HG03097 (cell line): ENCODE measurements around the gene FER.
A peak's percentile ranks its signal among the peaks of the same experiment; 100 is the strongest.

ENCODE experiments used
- ATAC-seq: cut with Tn5 transposase; IDR thresholded peaks from one replicate; pipeline ENCODE4 v1.9.1; 2021; ENCODE audit not compliant: unreplicated experiment, low FRiP score

Gene FER

GRCh38 chr5:109089191-109089590 lies 341.5 kb downstream of the FER start:
- no peak for ATAC-seq

DNA sequence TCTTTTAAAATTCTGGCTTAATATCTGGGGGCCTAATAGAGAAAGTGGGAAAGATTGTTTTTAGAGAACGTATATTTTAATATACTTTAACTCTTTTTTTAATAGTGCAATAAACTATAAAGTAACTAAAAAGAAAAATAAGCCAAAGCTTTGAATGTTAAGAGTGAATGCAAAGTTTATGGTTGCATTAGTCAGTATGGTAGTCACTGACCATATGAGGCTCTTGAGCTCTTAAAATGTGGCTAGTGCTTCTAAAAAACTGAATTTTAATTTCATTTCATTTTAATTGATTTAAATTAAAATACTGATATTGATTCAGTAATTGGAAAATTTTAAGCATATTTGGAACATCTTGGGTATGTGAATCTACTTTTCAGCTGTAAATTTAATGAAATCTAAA lies 351.4 kb downstream of the FER start:
- no peak for ATAC-seq

- no peak for ATAC-seq
Measured at GRCh38 chr5:109100971-109101370, 353.3 kb downstream of the FER start.

GRCh38 chr5:109102096-109102690 lies 354.5 kb downstream of the FER start:
- ATAC-seq = no peak

DNA sequence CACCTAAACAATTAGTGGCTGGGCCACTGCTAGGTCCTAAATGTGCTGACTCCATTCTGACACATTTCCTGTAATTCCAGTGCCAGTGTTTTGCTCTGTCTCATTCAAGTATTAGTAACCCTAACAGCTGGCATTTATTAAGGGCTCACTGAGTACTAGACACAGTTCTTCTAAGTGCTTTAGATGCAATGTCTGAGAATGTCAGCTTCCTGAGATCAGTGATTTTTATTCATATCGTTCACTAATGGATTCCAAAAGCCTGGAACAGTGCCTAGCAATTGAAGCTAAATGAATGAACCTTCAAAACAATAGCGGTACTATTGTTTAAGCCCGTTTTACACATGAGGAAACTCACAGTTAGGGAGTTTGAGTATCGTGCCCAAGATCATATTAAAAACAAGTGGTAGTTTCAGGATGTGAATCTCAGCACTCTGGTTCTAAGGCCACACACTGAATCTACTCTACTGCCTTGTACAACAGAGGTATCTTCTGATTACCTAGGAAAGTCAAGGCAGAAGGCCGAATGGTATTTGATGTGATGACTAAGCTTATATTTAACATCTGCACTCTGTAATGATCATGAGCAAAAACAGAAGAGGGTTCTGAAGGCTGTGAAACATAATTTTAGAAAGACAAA lies 358.1 kb downstream of the FER start:
- no peak for ATAC-seq

DNA sequence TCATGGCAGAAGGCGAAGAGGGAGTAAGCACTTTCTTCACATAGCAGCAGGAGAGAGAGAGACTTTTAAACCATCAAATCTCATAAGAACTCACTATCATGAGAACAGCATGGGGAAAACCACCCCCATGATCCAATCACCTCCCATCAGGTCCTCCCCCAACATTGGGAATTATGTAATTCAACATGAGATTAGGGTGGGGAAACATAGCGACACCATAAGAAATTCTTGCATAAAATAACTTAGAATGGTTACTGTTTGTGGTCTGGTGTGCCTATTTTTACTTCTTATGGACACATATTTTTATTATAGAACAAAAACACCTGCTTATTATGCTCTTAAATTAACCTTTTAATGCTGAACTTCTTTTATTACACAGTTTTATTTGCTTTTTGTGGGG lies 364.0 kb downstream of the FER start:
- no peak for ATAC-seq

DNA sequence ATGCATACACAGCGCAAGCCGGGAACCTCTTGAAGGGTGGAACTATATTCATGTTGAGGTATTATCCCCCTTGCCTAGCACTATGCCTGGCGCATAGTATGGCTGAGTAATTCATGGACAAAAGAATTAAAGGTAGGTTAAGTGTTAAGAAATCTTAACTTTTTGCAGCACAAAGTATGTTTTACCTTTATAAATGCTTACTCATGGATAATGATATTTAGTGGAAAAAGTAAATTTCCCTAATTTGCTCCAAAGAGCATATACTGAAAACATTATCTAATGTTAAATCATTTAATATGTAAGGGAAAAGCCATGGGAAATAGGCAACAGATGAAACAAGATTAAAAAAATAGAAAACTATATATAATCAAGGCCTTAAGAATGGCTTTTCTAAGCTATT lies 365.9 kb downstream of the FER start:
- ATAC-seq = no peak

GRCh38 chr5:109121225-109121624 lies 373.5 kb downstream of the FER start:
- no peak for ATAC-seq

DNA sequence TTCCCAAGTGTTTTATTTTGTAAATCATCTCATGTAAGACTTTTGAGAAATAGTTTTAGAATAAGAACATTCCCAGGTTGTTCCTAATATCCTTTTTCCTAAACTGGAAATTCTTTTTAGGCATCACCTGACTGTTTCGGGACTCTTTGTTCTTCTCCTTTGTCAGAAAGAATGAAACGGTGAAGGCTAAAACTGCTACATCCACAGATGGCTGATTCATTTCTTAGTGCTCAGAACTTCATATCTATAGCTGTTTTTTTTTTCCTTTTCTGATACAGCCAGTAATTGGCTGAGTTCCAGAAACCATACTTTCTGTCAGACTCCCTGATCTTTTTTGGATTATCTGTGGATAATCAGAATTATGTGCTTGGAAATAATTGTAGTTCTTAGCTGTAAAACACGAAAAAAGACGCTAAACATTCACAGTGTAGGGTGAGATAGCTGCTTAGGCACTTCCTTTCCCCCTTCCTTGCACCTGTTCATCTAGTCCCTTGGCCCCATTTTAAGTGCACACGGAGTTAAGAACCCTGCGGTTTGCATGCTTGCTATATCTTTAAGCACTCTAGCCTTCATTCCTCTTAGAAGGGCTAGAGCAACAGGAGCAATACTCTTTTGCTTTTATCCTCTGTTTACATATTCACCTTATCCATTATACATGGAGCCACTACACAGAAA lies 378.2 kb downstream of the FER start:
- ATAC-seq = no peak

GRCh38 chr5:109126481-109126880 lies 378.8 kb downstream of the FER start:
- no peak for ATAC-seq

DNA sequence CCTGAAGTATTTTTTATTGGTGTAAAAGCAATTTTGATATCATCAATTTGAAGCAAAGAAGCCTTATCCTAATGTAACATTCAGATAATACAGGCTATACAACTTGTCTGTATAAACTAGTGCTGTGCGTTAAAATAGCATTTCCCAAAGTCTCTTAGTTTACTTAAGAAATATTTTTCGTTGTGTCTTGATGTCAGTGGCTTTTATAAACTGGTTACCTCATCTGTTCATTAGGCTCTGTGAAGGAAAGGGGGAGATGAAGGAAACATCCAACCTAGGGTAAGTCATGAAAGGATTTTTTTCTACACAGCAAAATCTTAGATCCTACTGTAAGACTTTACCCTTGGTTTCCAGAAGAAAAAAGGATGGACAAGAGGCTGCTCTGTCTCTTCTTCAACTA lies 389.2 kb downstream of the FER start:
- no peak for ATAC-seq

GRCh38 chr5:109141222-109142200 lies 393.8 kb downstream of the FER start:
- ATAC-seq = no peak

GRCh38 chr5:109143031-109143430 lies 395.3 kb downstream of the FER start:
- ATAC-seq = no peak

- no peak for ATAC-seq
Measured at GRCh38 chr5:109145139-109145538, 397.4 kb downstream of the FER start.

DNA sequence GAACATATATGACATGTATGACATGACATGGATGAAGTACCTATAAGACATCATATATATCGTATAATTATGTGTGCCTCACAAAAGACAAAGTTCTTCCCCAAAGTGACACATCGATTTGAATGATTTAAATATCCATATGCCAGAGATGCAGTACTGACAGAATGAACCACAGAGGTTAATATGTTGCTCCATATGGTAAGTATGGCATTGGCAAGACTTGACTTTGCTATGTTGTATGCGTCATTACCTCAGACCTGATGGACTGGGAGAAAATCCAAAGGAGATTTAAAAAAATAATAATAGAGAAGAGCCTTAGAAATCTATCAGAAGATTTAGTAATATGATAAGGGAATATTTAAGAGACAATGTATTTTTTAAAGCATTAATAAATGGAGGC lies 398.9 kb downstream of the FER start:
- no peak for ATAC-seq

GRCh38 chr5:109152565-109152964 lies 404.9 kb downstream of the FER start:
- ATAC-seq = no peak

DNA sequence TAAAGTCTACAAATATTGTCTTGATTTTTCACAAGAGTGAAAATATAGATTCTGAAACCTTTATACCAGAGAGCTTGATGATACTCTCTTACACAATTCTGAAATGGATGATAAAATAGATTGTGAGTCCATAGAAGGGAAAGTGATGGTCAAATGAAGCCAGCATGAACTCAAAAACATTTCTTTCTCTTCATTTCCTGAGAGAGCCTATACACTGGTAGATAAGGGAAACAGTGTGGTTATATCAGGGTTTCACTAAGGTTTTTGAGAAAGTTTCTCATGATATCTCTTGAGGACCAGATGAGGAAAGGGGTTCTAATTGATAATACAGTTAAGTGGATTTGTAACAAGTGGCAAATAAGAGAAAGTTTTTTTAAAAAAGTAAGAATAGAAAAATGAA lies 407.9 kb downstream of the FER start:
- peak; percentile 65 for ATAC-seq

DNA sequence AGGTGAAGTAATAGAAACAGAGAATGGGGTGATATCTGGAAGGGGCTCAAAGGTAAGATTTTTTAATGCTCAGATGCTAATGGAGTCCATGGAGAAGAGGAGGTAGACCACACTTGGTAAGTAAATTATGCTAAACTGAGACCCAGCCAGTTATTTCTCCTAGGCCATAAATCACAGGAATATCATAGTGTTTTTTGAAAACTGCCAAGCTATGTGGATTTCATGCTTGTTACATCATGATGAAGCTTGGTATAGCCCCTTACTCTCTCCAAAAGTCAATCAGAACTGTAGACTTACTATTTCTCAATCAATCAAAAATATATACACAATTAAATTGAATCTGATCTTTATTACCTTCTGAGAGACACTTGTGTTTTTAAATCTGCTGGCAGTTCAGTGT lies 409.2 kb downstream of the FER start:
- no peak for ATAC-seq

- ATAC-seq = no peak
Measured at GRCh38 chr5:109160468-109160867, 412.8 kb downstream of the FER start.

DNA sequence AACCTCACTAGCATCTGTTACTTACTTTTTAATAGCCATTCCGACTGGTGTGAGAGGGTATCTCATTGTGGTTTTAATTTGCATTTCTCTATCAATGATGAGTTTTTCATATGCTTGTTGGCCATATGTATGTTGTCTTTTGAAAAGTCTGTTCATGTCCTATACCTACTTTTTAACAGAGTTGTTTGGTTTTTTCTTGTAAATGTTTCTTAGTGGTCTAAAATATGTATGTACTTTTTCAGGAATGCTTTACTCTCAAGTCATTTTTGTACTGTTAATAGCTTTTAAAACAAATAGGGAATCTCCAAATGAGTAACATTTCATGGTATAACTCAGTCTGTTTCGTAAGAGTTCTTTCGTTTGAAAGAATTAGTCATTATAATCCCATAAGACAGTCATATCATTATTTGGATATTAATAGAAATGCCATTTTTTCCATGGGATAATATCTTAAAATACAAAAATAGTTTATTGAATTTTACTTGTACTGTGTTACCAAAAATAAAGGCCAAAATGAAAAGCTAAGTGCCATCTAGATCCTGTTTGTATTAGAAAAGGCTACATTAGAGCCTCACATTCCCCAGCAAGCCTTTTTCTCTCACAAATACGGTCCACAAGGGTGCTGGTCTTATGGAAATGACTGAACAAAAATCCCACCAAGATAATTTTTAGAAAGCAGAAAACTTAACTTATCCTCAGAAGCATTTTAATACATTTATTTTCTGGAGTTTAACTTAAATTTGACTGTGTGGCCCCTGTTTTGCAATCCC lies 414.4 kb downstream of the FER start:
- ATAC-seq = peak; percentile 67
